NCI-H2227 (cell line): ENCODE data around the gene SPOCK2.

Source experiments
- DNase-seq: peaks from one replicate; lab custom pipeline; 2025; ENCODE audit not compliant: unreplicated experiment; lab: John Stamatoyannopoulos, UW

The SPOCK2 gene

DNA sequence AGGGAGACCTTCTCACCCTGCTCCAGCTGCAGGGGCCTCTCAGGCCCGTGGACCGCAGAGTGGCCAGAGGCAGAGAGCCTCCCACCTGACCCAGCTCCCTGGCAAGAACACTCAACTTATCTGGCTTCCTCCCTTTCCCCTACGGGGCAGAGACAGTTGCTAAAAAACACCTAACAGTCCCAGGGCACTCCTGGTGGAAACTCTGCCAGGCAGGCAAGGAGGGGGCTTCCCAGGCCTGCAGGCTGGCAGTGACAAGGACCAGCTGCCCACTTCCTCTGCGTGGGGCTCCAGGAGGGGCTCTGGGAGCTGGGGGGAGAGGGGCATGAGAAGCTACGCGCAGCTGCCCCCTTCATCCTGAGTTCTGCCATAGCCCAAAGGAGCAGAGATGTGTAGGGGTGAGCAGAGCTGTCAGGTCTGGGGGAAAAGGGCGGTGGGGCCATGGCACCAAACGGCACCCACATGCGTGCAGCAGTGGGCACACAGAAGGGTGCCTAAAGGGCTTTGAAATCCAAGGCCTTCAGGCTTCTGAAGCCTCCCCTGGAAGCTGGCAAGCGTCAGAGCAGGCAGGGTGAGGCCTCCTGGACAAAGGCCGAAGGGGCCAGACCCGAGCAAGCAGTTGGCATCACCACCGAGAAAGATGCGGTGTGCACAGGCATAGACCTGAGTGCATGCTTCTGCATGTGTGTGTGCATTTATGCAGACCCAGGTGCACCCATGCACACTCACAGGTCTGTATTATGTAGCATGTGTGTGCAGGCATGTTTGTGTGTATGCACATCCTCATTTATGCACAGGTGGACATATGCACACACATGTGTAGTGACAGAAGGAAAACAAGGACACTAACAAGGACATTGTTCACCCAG lies 14.4 kb downstream of the SPOCK2 start:
- DNase-seq, result no peak

DNA sequence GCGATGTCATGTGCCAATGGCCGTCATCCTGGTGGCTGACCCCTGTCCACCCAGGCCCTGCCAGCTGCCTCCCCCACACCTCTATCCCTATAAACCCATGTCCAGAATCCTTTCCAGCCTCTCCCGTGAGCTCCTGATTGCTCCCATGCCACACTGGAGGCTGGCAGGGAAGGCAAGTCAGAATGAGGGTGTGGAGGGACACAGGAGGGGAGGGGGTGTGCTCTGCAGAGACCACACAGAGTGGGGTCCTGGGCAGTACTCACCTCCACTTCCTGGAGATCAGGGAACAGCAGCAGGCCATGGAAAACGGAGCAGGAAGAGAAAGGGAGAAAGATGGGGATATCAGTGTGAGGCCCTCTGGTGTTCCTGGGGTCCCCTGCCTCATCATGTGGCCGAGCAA lies 15.7 kb downstream of the SPOCK2 start:
- DNase-seq, result no peak

DNA sequence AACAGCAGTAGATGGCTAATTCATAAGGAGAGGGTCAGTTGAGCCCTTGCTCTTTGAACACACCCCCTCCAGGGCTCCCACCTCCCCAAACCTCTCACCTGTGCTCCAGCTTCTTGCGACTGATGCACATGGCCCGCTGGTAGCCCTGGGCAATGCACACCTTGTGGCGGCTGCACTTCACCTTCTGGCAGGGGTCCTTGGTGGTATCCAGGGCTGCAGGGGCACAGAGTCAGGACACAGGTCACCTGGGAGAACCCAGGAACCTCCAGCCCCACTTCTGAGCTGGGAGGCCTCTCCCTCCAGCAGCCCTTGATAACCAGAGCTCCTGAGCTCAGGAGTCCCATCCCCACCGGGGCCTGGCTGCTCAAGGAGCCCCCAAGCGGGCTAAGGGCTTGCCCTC lies 16.3 kb downstream of the SPOCK2 start:
- DNase-seq, result no peak

GRCh38 chr10:72069751-72070526 lies 18.4 kb downstream of the SPOCK2 start:
- no peak for DNase-seq

DNA sequence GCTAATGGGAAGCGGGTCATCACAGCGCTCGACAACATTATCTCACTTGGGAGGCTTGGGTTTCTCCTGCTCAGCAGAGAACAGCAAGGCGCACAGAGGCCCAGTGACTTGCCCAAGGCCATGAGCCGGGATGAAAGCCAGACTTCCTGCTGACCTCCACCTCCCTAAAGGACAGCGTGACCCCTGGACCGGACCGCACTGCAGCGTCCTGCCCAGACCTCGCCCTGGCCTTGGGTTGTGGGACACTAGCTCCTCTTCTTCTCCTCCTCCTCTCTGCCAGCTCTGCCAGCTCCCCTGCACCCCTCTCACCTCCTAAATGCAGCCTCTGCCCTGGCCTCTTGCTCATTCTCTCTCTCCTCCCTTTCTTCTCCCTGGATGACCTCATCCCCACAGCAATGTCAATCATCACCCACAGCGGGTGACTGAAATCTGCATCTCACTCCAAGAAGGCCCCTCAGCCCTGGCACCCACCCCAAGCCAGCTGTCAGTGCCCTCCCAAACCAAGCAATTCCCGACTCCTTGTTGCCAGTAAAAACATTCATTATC lies 19.4 kb downstream of the SPOCK2 start:
- DNase-seq, result no peak

DNA sequence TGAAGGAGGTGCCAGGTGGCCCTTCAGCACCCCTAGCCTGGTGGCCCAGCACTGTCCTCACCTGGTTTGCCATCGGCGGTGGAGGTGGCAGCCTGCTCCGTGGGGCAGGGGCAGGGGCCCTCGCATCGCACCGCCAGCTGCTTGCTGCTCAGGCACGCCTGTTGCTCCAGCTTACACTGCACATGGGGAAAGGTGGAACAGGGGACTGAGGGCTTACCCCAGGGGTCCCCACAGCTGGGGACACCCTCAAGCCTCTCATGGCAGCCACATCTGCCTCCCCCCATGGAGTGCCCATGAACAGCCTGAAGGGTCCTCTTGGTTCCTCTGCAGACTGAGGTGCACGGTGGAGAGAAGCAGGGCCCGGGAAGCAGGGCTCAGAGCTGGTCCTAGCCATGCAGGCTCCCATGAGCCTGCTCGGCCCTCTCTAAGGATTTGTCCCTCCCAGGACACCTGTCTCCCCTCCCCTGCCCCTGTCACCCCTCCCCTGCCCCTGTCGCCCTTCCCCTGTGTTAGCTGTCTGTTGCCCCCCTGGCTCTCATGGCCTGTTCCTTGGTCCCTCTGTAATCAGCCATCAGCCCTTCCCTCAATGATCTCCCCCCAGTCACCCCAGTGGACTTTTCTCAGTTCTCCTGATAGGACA lies 20.1 kb downstream of the SPOCK2 start:
- DNase-seq, result no peak

- no peak for DNase-seq
Measured at GRCh38 chr10:72067463-72068125, 20.8 kb downstream of the SPOCK2 start.

DNA sequence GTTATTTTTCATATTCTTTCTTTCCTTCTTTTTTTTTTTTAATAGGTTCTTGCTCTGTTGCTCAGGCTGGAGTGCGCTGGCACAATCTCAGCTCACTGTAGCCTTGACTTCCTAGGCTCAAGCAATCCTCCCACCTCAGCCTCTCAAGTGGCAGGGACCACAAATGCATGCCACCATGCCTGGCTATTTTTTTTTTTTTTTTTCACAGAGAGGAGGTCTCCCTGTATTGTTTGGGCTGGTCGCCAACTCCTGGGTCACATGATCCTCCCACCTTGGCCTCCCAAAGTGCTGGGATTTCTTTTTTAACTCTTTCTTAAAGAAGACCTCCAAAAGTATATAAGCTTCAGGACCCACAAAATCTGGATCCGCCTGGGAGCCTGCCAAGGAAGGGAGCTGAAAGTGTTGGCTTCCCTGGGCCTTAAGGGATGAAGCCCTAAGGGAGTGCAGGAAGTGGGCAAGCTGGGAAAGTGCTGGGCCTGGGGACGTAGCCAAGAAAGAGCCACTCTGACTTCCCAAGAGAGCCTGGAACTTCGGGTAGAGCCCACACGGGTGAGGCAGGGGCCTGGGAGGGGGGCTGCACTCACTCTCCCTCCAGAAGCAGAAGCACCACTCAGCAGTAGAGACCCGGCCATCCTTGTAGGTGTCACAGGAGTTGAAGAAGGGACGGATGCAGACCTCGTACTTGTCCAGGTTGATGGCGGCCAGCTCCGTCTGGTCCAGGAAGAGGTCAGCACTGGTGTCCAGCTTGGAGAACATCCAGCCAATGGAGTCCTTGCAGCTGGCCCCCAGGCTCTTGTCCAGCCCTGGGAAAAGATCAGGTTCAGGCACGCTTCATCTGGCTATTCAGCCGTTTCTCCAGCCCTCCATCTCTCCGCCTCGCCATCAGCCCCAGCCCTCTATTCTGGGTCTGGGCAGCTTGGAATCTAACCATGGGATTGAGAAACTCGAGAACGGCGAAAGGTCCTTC lies 21.8 kb downstream of the SPOCK2 start:
- no peak for DNase-seq

DNA sequence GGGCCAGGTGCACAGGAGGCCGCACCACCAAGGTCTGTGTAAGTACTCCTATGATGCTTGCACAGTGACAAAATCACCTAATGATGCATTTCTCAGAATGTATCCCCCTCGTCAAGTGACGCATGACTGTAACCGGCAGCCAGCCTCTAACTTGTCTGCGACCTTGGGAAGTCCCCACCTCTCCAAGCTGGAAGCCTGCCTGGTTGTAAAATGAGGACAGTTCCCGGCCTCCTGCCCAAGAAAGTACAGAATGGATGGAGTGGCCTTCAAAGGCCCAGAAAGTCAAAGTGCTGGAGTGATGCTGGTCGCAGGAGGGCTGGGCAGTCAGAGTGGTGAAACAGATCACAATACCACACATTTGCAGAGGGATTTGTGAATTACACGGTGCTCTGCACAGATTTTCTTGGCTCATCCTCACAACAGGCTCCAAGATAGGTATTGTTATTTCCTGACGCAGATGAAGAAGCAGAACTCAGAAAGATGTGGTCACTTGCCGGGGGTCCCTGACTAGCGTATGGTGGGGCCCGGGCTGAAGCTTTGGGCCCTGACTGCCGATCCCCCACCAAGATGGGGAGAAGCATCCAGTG lies 22.8 kb downstream of the SPOCK2 start:
- DNase-seq, result no peak

GRCh38 chr10:72063703-72064391 lies 24.5 kb downstream of the SPOCK2 start:
- DNase-seq, result no peak

- DNase-seq, result no peak
Measured at GRCh38 chr10:72062832-72063702, 25.3 kb downstream of the SPOCK2 start.

GRCh38 chr10:72062382-72062781 lies 26.0 kb downstream of the SPOCK2 start:
- DNase-seq, result no peak

GRCh38 chr10:72061930-72062329 lies 26.4 kb downstream of the SPOCK2 start:
- DNase-seq, result no peak

DNA sequence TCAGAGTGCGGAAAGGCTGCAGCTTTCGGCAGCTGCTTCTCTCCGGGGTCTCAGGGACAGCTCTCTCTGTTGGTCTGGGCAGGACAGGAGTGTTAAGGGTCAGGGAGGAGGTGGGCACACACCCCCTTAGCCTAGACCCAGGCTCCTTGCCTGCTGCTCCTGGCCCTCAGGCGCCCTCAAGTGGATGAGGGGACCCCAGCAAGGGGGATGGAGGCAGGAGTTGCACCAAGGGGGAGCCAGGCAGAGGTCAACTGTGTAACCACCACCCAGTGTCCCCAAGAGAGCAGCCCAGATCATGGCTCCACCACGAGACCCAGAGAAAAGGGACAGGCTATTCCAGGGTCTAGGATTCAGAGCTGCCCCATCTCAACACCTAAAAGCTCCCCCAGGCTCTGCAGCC lies 26.9 kb downstream of the SPOCK2 start:
- DNase-seq, result no peak

- DNase-seq, result no peak
Measured at GRCh38 chr10:72059843-72060822, 28.2 kb downstream of the SPOCK2 start.

- no peak for DNase-seq
Measured at GRCh38 chr10:72058989-72059842, 29.1 kb downstream of the SPOCK2 start.
